IMR-90 (cell line): Measurements from ENCODE around the gene PTPN5. TPM values are rescaled to one million over a fixed set of nuclear protein-coding genes. Genes with fewer than 3 reads are reported as not detected.

Source experiments
- ATAC-seq: fragments of 200-7000 bp; cut with Tn5 transposase; 2 replicates; pipeline ENCODE4 v1.9.1; 2020; ENCODE audit warnings: low read depth, mild to moderate bottlenecking, moderate library complexity
- BruUV-seq: library from RNA; stranded (reverse); fragments of 400-500 nt; replicated peaks from 2 replicates; lab custom pipeline; 2021; lab: Mats Ljungman, UMichigan
- CTCF ChIA-PET: fragments of 300-600 bp; formaldehyde crosslinking; extraction: SDS; loops from one replicate; lab custom pipeline; 2021; ENCODE audit warnings: antibody characterized with exemption; lab: Yijun Ruan, JAX
- POLR2A ChIA-PET: fragments of 300-600 bp; sonication (Branson Sonifier 250); formaldehyde crosslinking; loops from one replicate; lab custom pipeline; 2022; ENCODE audit warnings: antibody characterized with exemption; ENCODE audit not compliant: unreplicated experiment; lab: Charles Lee
- DNase-seq: peaks from one replicate; pipeline ENCODE4 v3.0.0; 2013
- H2AFZ ChIP-seq: replicated peaks from 2 replicates; pipeline ENCODE3; 2013; ENCODE audit warnings: low read length, mild to moderate bottlenecking; ENCODE audit not compliant: poor library complexity
- H2AK5ac ChIP-seq: 2 replicates; pipeline ENCODE4 v1.6.1; 2013; ENCODE audit warnings: low read depth, low read length, inconsistent platforms
- H2AK9ac ChIP-seq: replicated peaks from 2 replicates; pipeline ENCODE3; 2013; ENCODE audit warnings: mild to moderate bottlenecking, low read depth, low read length, moderate library complexity; ENCODE audit not compliant: poor library complexity
- H2BK120ac ChIP-seq: 2 replicates; pipeline ENCODE4 v1.6.1; 2013; ENCODE audit warnings: low read depth, low read length, inconsistent platforms
- H2BK15ac ChIP-seq: 3 replicates; pipeline ENCODE4 v1.6.1; 2013; ENCODE audit warnings: low read depth, low read length, inconsistent platforms
- H2BK20ac ChIP-seq: 2 replicates; pipeline ENCODE4 v1.6.1; 2013; ENCODE audit warnings: low read depth, mild to moderate bottlenecking, inconsistent platforms, low read length, moderate library complexity
- H2BK5ac ChIP-seq: 2 replicates; pipeline ENCODE4 v1.6.1; 2013; ENCODE audit warnings: mild to moderate bottlenecking, low read depth, low read length, inconsistent platforms; ENCODE audit not compliant: poor library complexity, severe bottlenecking
- H3K14ac ChIP-seq: replicated peaks from 2 replicates; pipeline ENCODE4 v1.6.1; 2013; ENCODE audit warnings: low read depth, low read length, inconsistent platforms
- H3K18ac ChIP-seq: 2 replicates; pipeline ENCODE4 v1.6.1; 2013; ENCODE audit warnings: low read depth, low read length, control low read depth
- H3K23ac ChIP-seq: 2 replicates; pipeline ENCODE4 v1.6.1; 2013; ENCODE audit warnings: low read depth, low read length, inconsistent platforms
- H3K27ac ChIP-seq: 2 replicates; pipeline ENCODE4 v1.5.1; 2013; ENCODE audit warnings: mild to moderate bottlenecking, control low read depth, low read length; ENCODE audit not compliant: insufficient read depth
- H3K27me3 ChIP-seq: 2 replicates; pipeline ENCODE4 v1.6.1; 2013; ENCODE audit warnings: low read length; ENCODE audit not compliant: control insufficient read depth, insufficient read depth
- H3K36me3 ChIP-seq: 2 replicates; pipeline ENCODE4 v1.6.1; 2013; ENCODE audit warnings: low read length, mixed read lengths; ENCODE audit not compliant: control insufficient read depth, insufficient read depth
- H3K4ac ChIP-seq: 2 replicates; pipeline ENCODE4 v1.6.1; 2013; ENCODE audit warnings: low read depth, low read length, inconsistent platforms
- H3K4me1 ChIP-seq: 2 replicates; pipeline ENCODE4 v1.6.1; 2013; ENCODE audit warnings: low read length, mixed read lengths; ENCODE audit not compliant: control insufficient read depth, insufficient read depth
- H3K4me2 ChIP-seq: 2 replicates; pipeline ENCODE4 v1.6.1; 2013; ENCODE audit warnings: low read depth, mild to moderate bottlenecking, control low read depth, low read length, moderate library complexity
- H3K4me3 ChIP-seq: 2 replicates; pipeline ENCODE4 v1.5.1; 2013; ENCODE audit warnings: low read depth, mild to moderate bottlenecking, control low read depth, low read length, moderate library complexity; ENCODE audit not compliant: insufficient read depth
- H3K56ac ChIP-seq: 2 replicates; pipeline ENCODE4 v1.6.1; 2013; ENCODE audit warnings: low read length, inconsistent platforms; ENCODE audit not compliant: insufficient read depth; ENCODE audit errors: extremely low read depth
- H3K79me1 ChIP-seq, 2 experiments: 2 replicates each; pipeline ENCODE4 v1.6.1; 2013; ENCODE audit warnings: low read length in 2 of 2, inconsistent platforms in 1 of 2, low read depth in 1 of 2
- H3K9ac ChIP-seq: 2 replicates; pipeline ENCODE4 v1.6.1; 2013; ENCODE audit warnings: low read depth, low read length, control low read depth
- H3K9me1 ChIP-seq: 2 replicates; pipeline ENCODE4 v1.6.1; 2013; ENCODE audit warnings: low read length, inconsistent platforms; ENCODE audit not compliant: insufficient read depth
- H3K9me3 ChIP-seq: 2 replicates; pipeline ENCODE4 v1.6.1; 2013; ENCODE audit warnings: low read length; ENCODE audit not compliant: control insufficient read depth, insufficient read depth
- H4K20me1 ChIP-seq: 2 replicates; pipeline ENCODE4 v1.6.1; 2013; ENCODE audit warnings: low read length, inconsistent platforms; ENCODE audit not compliant: insufficient read depth
- H4K5ac ChIP-seq: 2 replicates; pipeline ENCODE4 v1.6.1; 2013; ENCODE audit warnings: mild to moderate bottlenecking, low read depth, low read length, control low read depth
- H4K8ac ChIP-seq, 2 experiments: 2 replicates each; pipeline ENCODE4 v1.6.1; 2013; ENCODE audit warnings: low read depth in 2 of 2, low read length in 2 of 2, control low read depth in 1 of 2, inconsistent platforms in 1 of 2
- H4K91ac ChIP-seq: 2 replicates; pipeline ENCODE4 v1.6.1; 2013; ENCODE audit warnings: low read depth, low read length, inconsistent platforms; ENCODE audit not compliant: insufficient read depth
- CEBPB ChIP-seq: IDR thresholded peaks from 2 replicates; pipeline ENCODE4 v1.6.1; 2012; ENCODE audit warnings: low read depth, low read length, improper control_type of control experiment
- ELK1 ChIP-seq: fragments of 150-350 bp; IDR thresholded peaks from 2 replicates; pipeline ENCODE4 v1.6.1; 2016; ENCODE audit warnings: low read depth, mild to moderate bottlenecking, low read length, moderate library complexity, borderline replicate concordance
- FOS ChIP-seq: fragments of 150-350 bp; IDR thresholded peaks from 2 replicates; pipeline ENCODE4 v1.6.1; 2016; ENCODE audit warnings: low read depth, low read length
- MAZ ChIP-seq: IDR thresholded peaks from 2 replicates; pipeline ENCODE4 v1.6.1; 2012; ENCODE audit warnings: low read depth, mild to moderate bottlenecking, low read length, improper control_type of control experiment, moderate library complexity, borderline replicate concordance
- MXI1 ChIP-seq: IDR thresholded peaks from 2 replicates; pipeline ENCODE4 v1.6.1; 2012; ENCODE audit warnings: low read depth, mild to moderate bottlenecking, low read length, moderate library complexity, borderline replicate concordance
- NFE2L2 ChIP-seq: fragments of 150-350 bp; IDR thresholded peaks from 2 replicates; pipeline ENCODE4 v1.6.1; 2016; ENCODE audit warnings: low read depth, mild to moderate bottlenecking, low read length
- RCOR1 ChIP-seq: IDR thresholded peaks from 2 replicates; pipeline ENCODE4 v1.6.1; 2012; ENCODE audit warnings: mild to moderate bottlenecking, low read length, improper control_type of control experiment; ENCODE audit not compliant: insufficient replicate concordance
- RFX5 ChIP-seq: IDR thresholded peaks from 2 replicates; pipeline ENCODE4 v1.8.0; 2012; ENCODE audit warnings: low read depth, mild to moderate bottlenecking, low read length, moderate library complexity
- SMC3 ChIP-seq: fragments of 150-350 bp; IDR thresholded peaks from 2 replicates; pipeline ENCODE4 v1.6.1; 2016; ENCODE audit warnings: low read depth, mild to moderate bottlenecking, antibody characterized with exemption, low read length, moderate library complexity
- WGBS, 2 experiments: methylation state at CpG; one replicate each; pipeline versions ENCODE4 v1.1.5 to v1.1.7; 2013; ENCODE audit warnings: missing lambda C conversion rate in 2 of 2; ENCODE audit not compliant: insufficient read length in 1 of 2; ENCODE audit errors: extremely low coverage in 2 of 2; 5-methylcytosine and 5-hydroxymethylcytosine counted together
- dilution Hi-C: fragments of 300-500 bp; cut with HindIII; formaldehyde crosslinking; loops from one replicate; pipeline ENCODE4 v1.14.3; 2018; ENCODE audit warnings: low sequenced_read_pairs; ENCODE audit not compliant: unreplicated experiment
- in situ Hi-C: fragments of 300-500 bp; cut with MboI; formaldehyde crosslinking; loops from 3 replicates; pipeline ENCODE4 v1.14.3; 2019; ENCODE audit warnings: low sequenced_read_pairs, inconsistent platforms, mixed read lengths
- intact Hi-C: fragments of 100-400 bp; cut with micrococcal nuclease; formaldehyde crosslinking; loops from 2 replicates; pipeline ENCODE4 v1.10.0; 2022
- polyA plus RNA-seq, 3 experiments: library from polyadenylated mRNA; depleted of rRNA; stranded (reverse); fragments of >200 nt; gene quantifications; 2 replicates each; pipeline ENCODE4 v1.2.3, GENCODE V29; 2012; ENCODE audit warnings: low replicate concordance in 1 of 3
- total RNA-seq: library from RNA; depleted of rRNA; stranded (reverse); fragments of >200 nt; gene quantifications from 2 replicates; pipeline ENCODE4 v1.2.3, GENCODE V29; 2012
- TF ChIP-seq, protein P1 (sequence below): fragments of 150-350 bp; IDR thresholded peaks from 2 replicates; pipeline ENCODE4 v1.6.1; 2017; ENCODE audit warnings: mild to moderate bottlenecking, antibody characterized with exemption, low read length, low read depth

The PTPN5 gene
- total and polyA plus RNA-seq, 2 of the 4 experiments (the other 2 are of a cell fraction) = not detected

DNA sequence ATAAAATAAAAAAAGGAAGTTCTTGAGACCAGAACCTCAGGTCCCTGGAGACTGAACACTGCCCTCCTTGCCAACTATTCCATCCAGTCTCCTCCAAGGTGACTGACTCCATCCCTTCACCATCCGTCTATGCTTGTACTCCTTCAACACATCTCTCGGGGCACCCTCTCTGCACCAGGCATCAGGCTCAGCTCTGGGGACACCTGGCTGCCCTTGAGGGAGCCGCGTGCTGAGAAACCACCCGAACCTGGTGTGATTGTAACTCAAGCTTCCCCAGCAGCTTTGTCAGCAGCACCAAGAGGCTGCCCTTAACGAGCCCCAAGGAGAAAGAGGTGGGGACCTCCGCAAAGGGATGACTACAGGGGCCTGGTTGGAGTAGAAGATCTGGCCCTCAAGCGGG lies 1.7 kb downstream of the PTPN5 start:
- H3K27me3 ChIP-seq = peaks cover 41% of the 10 kb centered on the region

More for the DNA sequence above, 1.7 kb downstream of the PTPN5 start:
- H2BK5ac ChIP-seq = no peak overlapping the region
- no peak for DNase-seq
- H3K4ac ChIP-seq = no peak overlapping the region
- H2AK9ac ChIP-seq = no peak overlapping the region
- H2AFZ ChIP-seq = no peak overlapping the region
- no peak overlapping the region for H3K4me3 ChIP-seq
- no peak overlapping the region for H3K27ac ChIP-seq
- H3K9ac ChIP-seq = no peak overlapping the region
- no peak overlapping the region for H2BK20ac ChIP-seq
- intact Hi-C loops (no loop called here), dilution Hi-C loops (no loop called here), in situ Hi-C loops (no loop called here)
- H4K5ac ChIP-seq = no peak overlapping the region
- no peak overlapping the region for H3K23ac ChIP-seq
- no peaks in the 10 kb centered on the region for H3K79me1 ChIP-seq
- ChIA-PET POLR2A (no interaction called here), CTCF (no interaction called here)
- H2AK5ac ChIP-seq = no peak overlapping the region
- H3K56ac ChIP-seq = no peak overlapping the region
- no peaks in the 10 kb centered on the region for H3K36me3 ChIP-seq
- no peak for ATAC-seq
- 100% methylated on average over 1 of the region's 8 CpGs; no CpG with 5 or more reads in 1 of the 2 experiments for WGBS, 2 experiments
- no peak overlapping the region for H4K8ac ChIP-seq
- no peak overlapping the region for H4K91ac ChIP-seq
- no peak overlapping the region for H2BK15ac ChIP-seq
- no peaks in the 10 kb centered on the region for H3K4me1 ChIP-seq
- no peak overlapping the region for H3K4me2 ChIP-seq
- no TSS peak for BruUV-seq
- TF ChIP-seq, protein P1, sequence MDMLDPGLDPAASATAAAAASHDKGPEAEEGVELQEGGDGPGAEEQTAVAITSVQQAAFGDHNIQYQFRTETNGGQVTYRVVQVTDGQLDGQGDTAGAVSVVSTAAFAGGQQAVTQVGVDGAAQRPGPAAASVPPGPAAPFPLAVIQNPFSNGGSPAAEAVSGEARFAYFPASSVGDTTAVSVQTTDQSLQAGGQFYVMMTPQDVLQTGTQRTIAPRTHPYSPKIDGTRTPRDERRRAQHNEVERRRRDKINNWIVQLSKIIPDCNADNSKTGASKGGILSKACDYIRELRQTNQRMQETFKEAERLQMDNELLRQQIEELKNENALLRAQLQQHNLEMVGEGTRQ = no peak
- no peak for TF ChIP-seq MAZ
- TF ChIP-seq ELK1 = no peak
- TF ChIP-seq RCOR1 = no peak
- no peak for TF ChIP-seq MXI1
- TF ChIP-seq NFE2L2 = no peak
- no peak for TF ChIP-seq RFX5
- no peak for TF ChIP-seq FOS
- no peak for TF ChIP-seq CEBPB
- TF ChIP-seq SMC3 = no peak
- no peak overlapping the region for H2BK120ac ChIP-seq
- H3K14ac ChIP-seq = no peak overlapping the region
- H3K9me1 ChIP-seq = no peaks in the 10 kb centered on the region
- peaks cover 2% of the 10 kb centered on the region; the same call in 1 of the 2 replicates for H3K9me3 ChIP-seq
- H4K20me1 ChIP-seq = no peaks in the 10 kb centered on the region
- no peak overlapping the region for H3K18ac ChIP-seq
